ENCODE results near the gene RHPN2.
A peak's percentile ranks its signal among the peaks of the same experiment; 100 is the strongest.
"Not testable (repeated sequence)": the region's sequence is repeated elsewhere in the genome, so short reads cannot be mapped to it uniquely, and the experiment has no call there.

Gene RHPN2

GRCh38 chr19:33025468-33026238 is 39.0 kb downstream of the RHPN2 start:
- not testable (repeated sequence) for FAIRE-seq

GRCh38 chr19:33024398-33024797 is 40.3 kb downstream of the RHPN2 start:
- FAIRE-seq = no peak

GRCh38 chr19:33022472-33023116 is 42.1 kb downstream of the RHPN2 start:
- no peak for FAIRE-seq

GRCh38 chr19:33010891-33011290 is 53.8 kb downstream of the RHPN2 start:
- not testable (repeated sequence) for FAIRE-seq

- FAIRE-seq = no peak
Observed at GRCh38 chr19:33008738-33009137, 56.0 kb downstream of the RHPN2 start.

- no peak for FAIRE-seq
Observed at GRCh38 chr19:33005440-33005839, 59.2 kb downstream of the RHPN2 start.

- FAIRE-seq = not testable (repeated sequence)
Observed at GRCh38 chr19:33003424-33004024, 61.2 kb downstream of the RHPN2 start.

GRCh38 chr19:33002126-33002865 is 62.4 kb downstream of the RHPN2 start:
- FAIRE-seq = not testable (repeated sequence)

GRCh38 chr19:33000910-33001309 is 63.8 kb downstream of the RHPN2 start:
- no peak for FAIRE-seq

GRCh38 chr19:33000510-33000909 is 64.2 kb downstream of the RHPN2 start:
- no peak for FAIRE-seq

GRCh38 chr19:32998722-32999121 is 66.0 kb downstream of the RHPN2 start:
- no peak for FAIRE-seq

- FAIRE-seq = no peak
Observed at GRCh38 chr19:32997716-32998355, 66.9 kb downstream of the RHPN2 start.

- not testable (repeated sequence) for FAIRE-seq
Observed at GRCh38 chr19:32997061-32997464, 67.6 kb downstream of the RHPN2 start.

GRCh38 chr19:32995966-32996365 is 68.7 kb downstream of the RHPN2 start:
- FAIRE-seq = not testable (repeated sequence)

GRCh38 chr19:32988724-32989123 is 76.0 kb downstream of the RHPN2 start:
- no peak for FAIRE-seq

GRCh38 chr19:32988254-32988653 is 76.4 kb downstream of the RHPN2 start:
- FAIRE-seq = not testable (repeated sequence)

- FAIRE-seq = not testable (repeated sequence)
Observed at GRCh38 chr19:32982488-32982887, 82.2 kb downstream of the RHPN2 start.

GRCh38 chr19:32979807-32980206 is 84.9 kb downstream of the RHPN2 start:
- FAIRE-seq = not testable (repeated sequence)

GRCh38 chr19:32977813-32978212 is 86.9 kb downstream of the RHPN2 start:
- FAIRE-seq = not testable (repeated sequence)

GRCh38 chr19:32977280-32977679 is 87.4 kb downstream of the RHPN2 start:
- FAIRE-seq = no peak

- FAIRE-seq = peak; percentile 13
Observed at GRCh38 chr19:32976223-32976805, 88.4 kb downstream of the RHPN2 start.
